Esophagus muscularis mucosa (tissue), 4 donors: ENCODE results near the gene ID3. TPM values are rescaled to one million over a fixed set of nuclear protein-coding genes. Genes with fewer than 3 reads are reported as not detected.

ENCODE experiments used
- DNase-seq: peaks from one replicate; pipeline ENCODE4 v3.0.0-alpha.2; 2017; ENCODE audit errors: extremely low spot score
- H3K27ac ChIP-seq, 4 donors: fragments of 200-600 bp; sonication (generic); replicated peaks in 1 of 4; 1 replicate in 3 of 4; 2 replicates in 1 of 4; pipeline ENCODE4 v1.5.1; 2016 to 2019; ENCODE audit warnings: mild to moderate bottlenecking in 1 of 4
- H3K27me3 ChIP-seq, 4 donors: fragments of 200-600 bp; sonication (generic); one replicate each; pipeline versions ENCODE4 v1.5.1 to v1.6.0; 2016 to 2019
- H3K36me3 ChIP-seq, 4 donors: fragments of 200-600 bp; sonication (generic); one replicate each; pipeline ENCODE4 v1.5.1; 2016 to 2019
- H3K4me1 ChIP-seq, 4 donors: fragments of 200-600 bp; sonication (generic); one replicate each; pipeline ENCODE4 v1.5.1; 2016 to 2019
- H3K4me3 ChIP-seq, 4 donors: fragments of 200-600 bp; sonication (generic); 1 replicate in 2 of 4; 2 replicates in 2 of 4; pipeline ENCODE4 v1.5.1; 2016 to 2019; ENCODE audit warnings: mild to moderate bottlenecking in 4 of 4, moderate library complexity in 1 of 4
- H3K9me3 ChIP-seq, 4 donors: fragments of 200-600 bp; sonication (generic); 1 replicate in 3 of 4; 2 replicates in 1 of 4; pipeline ENCODE4 v1.5.1; 2016 to 2019
- EP300 ChIP-seq: sonication (generic); formaldehyde crosslinking; IDR thresholded peaks from one replicate; pipeline ENCODE4 v1.6.1; 2017; ENCODE audit warnings: antibody characterized with exemption
- POLR2A ChIP-seq: fragments of 450-650 bp; IDR thresholded peaks from one replicate; pipeline ENCODE4 v1.6.1; 2017; ENCODE audit warnings: antibody characterized with exemption, moderate library complexity, mild to moderate bottlenecking, low read depth
- POLR2AphosphoS5 ChIP-seq, 2 donors: sonication (generic); formaldehyde crosslinking; IDR thresholded peaks; one replicate each; pipeline ENCODE4 v1.6.1; 2017; ENCODE audit warnings: antibody characterized with exemption in 2 of 2
- WGBS: methylation state at CpG from one replicate; pipeline ENCODE4 v1.1.5; 2018; 5-methylcytosine and 5-hydroxymethylcytosine counted together
- intact Hi-C: fragments of 100-400 bp; cut with DNase I; formaldehyde crosslinking; loops from one replicate; pipeline ENCODE4 v1.15.1; 2023
- total RNA-seq, 4 donors: library from RNA; depleted of rRNA; stranded (reverse); fragments of >200 nt; gene quantifications; one replicate each; pipeline versions ENCODE4 v1.1.0 to v1.2.1, GENCODE V29; 2016
- TF ChIP-seq, protein P1 (sequence below), 3 experiments: fragments of 200-600 bp in 2 of 3; fragments of 450-650 bp in 1 of 3; sonication (generic) in 2 of 3; IDR thresholded peaks; one replicate each; pipeline ENCODE4 v1.5.1; 2017 to 2019; ENCODE audit warnings: antibody characterized with exemption in 3 of 3, mild to moderate bottlenecking in 2 of 3, moderate library complexity in 1 of 3

Gene ID3, protein sequence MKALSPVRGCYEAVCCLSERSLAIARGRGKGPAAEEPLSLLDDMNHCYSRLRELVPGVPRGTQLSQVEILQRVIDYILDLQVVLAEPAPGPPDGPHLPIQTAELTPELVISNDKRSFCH
- total RNA-seq: 100 to 1,000 TPM in 3 of 4 donors, 10 to 100 TPM in 1; 75.2 to 352 (median 274) TPM

DNA sequence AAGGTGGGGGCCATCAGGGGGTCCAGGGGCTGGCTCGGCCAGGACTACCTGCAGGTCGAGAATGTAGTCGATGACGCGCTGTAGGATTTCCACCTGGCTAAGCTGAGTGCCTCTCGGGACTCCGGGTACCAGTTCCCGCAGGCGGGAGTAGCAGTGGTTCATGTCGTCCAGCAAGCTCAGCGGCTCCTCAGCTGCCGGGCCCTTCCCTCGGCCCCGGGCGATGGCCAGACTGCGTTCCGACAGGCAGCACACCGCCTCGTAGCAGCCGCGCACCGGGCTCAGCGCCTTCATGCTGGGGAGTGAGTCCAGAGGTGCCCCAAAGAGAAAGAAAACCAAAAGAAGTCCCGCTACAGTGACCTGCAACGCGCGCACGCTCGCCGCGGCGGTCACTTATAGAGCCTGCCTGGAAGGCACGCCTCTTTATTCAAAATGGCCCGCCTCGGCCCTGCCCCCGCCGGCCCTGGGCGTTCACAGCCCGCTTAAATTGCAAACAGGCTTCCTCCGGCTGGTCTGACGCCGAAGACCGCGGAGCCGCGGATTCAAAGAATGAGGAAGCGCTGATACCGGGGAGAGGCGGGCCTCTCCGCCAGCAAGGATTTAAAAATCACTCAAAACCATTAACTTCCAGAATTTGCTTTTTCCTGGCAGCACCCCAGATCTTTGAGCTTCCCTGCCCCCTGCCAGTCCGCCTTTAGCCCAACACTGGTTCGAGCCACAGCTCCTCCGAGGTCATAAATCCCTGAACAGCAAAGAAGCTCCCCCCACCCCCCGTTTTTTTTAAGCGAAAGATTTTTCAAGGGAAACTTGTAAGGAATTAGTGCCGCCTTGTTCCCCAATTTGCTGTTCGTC is at the start of gene ID3:
Gene ID3 (minus strand): TSS at position 366 of the 849 bp plus-strand sequence. CDS start 75 bp downstream, at position 291.
- intact Hi-C loops: no loop called here
- 0% methylated on average over 21 of the region's 57 CpGs for WGBS
- peaks cover 52 to 89% (median 79%) of the 10 kb centered on the region in 4 donors for H3K4me1 ChIP-seq

DNA sequence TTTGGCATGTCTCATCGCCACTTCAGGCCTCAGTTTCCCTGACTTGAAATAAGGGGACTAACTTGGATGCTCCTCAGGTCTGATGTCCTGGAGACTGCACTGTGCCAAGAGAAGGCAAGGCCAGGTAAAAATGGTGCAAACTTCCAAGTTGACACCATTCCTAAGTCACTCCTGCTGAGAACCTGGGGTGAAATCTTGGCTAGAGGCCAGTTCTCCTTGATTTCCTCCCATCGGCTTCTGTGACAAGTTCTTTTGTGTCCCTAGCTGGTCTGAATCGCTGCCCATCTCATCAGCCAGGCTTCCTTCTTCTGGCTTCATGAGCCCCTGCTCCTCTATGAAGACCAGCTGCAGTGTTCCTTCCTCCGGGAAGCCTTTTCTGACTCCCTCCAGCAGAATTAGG is 48.6 kb upstream of the ID3 start:
- H3K27ac ChIP-seq: no peak overlapping the region
- WGBS: 82% methylated on average over 4 of the region's 4 CpGs
- no peaks in the 10 kb centered on the region for H3K36me3 ChIP-seq
- intact Hi-C loops: no loop called here
- H3K27me3 ChIP-seq: no peaks in the 10 kb centered on the region
- no peak for DNase-seq
- no peak for TF ChIP-seq EP300
- TF ChIP-seq POLR2A: no peak
- H3K4me3 ChIP-seq: no peak overlapping the region
- H3K4me1 ChIP-seq: no peaks in the 10 kb centered on the region
- H3K9me3 ChIP-seq: no peaks in the 10 kb centered on the region

More for the DNA sequence above, at the start of gene ID3:
- peak; percentile 82 for TF ChIP-seq POLR2A
- no peak for TF ChIP-seq EP300
- TF ChIP-seq, protein P1, sequence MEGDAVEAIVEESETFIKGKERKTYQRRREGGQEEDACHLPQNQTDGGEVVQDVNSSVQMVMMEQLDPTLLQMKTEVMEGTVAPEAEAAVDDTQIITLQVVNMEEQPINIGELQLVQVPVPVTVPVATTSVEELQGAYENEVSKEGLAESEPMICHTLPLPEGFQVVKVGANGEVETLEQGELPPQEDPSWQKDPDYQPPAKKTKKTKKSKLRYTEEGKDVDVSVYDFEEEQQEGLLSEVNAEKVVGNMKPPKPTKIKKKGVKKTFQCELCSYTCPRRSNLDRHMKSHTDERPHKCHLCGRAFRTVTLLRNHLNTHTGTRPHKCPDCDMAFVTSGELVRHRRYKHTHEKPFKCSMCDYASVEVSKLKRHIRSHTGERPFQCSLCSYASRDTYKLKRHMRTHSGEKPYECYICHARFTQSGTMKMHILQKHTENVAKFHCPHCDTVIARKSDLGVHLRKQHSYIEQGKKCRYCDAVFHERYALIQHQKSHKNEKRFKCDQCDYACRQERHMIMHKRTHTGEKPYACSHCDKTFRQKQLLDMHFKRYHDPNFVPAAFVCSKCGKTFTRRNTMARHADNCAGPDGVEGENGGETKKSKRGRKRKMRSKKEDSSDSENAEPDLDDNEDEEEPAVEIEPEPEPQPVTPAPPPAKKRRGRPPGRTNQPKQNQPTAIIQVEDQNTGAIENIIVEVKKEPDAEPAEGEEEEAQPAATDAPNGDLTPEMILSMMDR (IDR thresholded peaks at IDR 0.05): no peak
- peak in 1 of 2 donors; percentile 98 for TF ChIP-seq POLR2AphosphoS5 (IDR thresholded peaks at IDR 0.05)
- peak; percentile 99 for DNase-seq
- peak within 1 kb of the TSS; percentile 94 to 97 (median 96) for H3K27ac ChIP-seq
- peaks cover 0 to 26% (median 2%) of the 10 kb centered on the region in 4 donors for H3K36me3 ChIP-seq
- no peaks in the 10 kb centered on the region for H3K27me3 ChIP-seq
- H3K4me3 ChIP-seq: peak within 1 kb of the TSS; percentile 81 to 91 (median 87)
- H3K9me3 ChIP-seq: no peaks in the 10 kb centered on the region

DNA sequence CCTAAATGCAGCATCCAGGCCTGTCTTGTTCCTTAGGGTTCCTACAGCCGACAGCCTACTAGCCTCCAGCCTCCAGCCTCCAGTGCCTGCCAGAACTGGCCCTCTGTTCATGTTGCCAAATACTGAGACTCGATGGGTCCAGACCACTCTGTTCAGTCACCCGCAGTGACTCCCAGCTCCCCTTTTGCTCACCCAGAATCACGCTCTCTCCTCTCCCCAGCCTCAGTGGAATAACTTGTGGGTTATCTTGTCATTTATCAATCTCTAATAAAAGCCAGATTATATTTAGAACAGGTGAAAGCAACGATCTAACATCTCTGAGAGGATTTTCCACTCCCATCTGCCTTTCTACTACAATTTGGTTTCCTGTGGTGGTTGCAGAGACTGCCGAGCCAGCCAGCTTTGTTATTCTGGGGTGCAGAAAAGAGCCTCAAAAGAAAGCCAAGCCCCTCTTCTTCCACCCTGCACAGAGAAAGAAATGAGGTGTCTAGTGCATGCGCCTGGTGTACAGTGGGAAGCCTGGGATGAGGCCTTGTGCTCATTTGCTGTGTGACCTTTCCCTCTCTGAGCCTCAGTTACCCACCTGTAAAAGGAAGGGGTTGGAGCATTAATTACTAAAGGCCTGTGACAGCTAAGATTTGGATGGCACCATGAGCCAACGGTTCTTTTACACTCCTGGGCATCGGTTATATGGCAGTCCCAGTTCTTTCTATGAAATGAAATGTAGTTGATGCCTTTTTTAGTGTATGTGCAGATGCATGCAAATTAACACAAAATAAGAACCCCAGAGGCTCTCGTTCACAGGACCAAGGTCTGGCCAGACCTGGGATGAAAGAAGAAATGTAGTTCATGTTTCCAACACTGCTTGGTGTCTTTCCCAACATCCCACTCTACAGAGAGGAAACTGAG is 42.9 kb upstream of the ID3 start:
- no peaks in the 10 kb centered on the region for H3K27me3 ChIP-seq
- H3K4me1 ChIP-seq: no peaks in the 10 kb centered on the region
- H3K27ac ChIP-seq: no peak overlapping the region
- H3K4me3 ChIP-seq: no peak overlapping the region
- H3K9me3 ChIP-seq: no peaks in the 10 kb centered on the region
- no peaks in the 10 kb centered on the region for H3K36me3 ChIP-seq
- no peak for DNase-seq
- 86% methylated on average over 10 of the region's 10 CpGs for WGBS
- intact Hi-C loops: no loop called here
- TF ChIP-seq EP300: no peak
- TF ChIP-seq, protein P1 (IDR thresholded peaks at IDR 0.05): no peak
- TF ChIP-seq POLR2A: no peak
- no peak for TF ChIP-seq POLR2AphosphoS5 (IDR thresholded peaks at IDR 0.05)

DNA sequence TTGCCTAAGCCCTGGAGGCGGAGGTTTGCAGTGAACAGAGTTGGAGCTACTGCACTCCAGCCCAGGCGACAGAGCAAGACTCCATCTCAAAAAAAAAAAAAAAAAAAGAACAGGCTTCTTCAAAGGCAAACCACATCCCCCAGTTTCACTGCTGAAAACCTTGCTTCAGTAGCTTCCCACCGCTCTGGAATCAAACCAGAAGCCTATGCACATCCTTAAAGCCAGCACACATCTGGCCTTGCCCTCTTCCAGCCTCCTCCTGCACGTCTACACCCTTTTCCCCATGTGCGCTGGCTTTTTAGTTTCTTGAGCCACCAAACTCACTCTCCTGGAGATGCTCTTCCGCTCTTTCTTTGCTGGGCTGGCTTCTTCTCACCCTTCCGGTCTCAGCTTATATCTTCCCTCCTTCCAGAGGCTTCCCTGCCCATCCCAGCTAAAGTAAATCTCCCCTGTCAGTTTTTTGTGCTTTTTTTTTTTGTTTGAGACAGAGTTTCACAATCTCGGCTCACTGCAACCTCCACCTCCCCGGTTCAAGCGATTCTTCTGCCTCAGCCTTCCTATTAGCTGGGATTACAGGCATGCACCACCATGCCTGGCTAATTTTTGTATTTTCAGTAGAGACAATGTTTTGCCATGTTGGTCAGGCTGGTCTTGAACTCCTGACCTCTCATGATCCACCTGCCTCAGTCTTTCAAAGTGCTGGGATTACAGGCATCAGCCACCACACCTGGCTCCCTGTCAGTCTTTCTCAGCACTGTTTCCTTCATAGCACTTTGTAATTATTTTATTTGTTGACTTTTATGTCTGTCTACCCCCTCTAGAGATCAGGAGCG is 42.0 kb upstream of the ID3 start:
- Histone ChIP-seq H3K4me3 (no peak overlapping the region), H3K9me3 (no peaks in the 10 kb centered on the region), H3K27me3 (no peaks in the 10 kb centered on the region), H3K4me1 (no peaks in the 10 kb centered on the region), H3K36me3 (no peaks in the 10 kb centered on the region), H3K27ac (no peak overlapping the region)
- 85% methylated on average over 11 of the region's 11 CpGs for WGBS
- DNase-seq: no peak
- TF ChIP-seq, protein P1 (IDR thresholded peaks at IDR 0.05): no peak
- TF ChIP-seq EP300: no peak
- no peak for TF ChIP-seq POLR2AphosphoS5 (IDR thresholded peaks at IDR 0.05)
- no peak for TF ChIP-seq POLR2A
- intact Hi-C loops: no loop called here
